K562 (cell line): Measurements from ENCODE around the gene CDC42SE2. TPM values are rescaled to one million over a fixed set of nuclear protein-coding genes. Genes with fewer than 3 reads are reported as not detected.

Experiments used
- ATAC-seq: fragments of 200-7000 bp; cut with Tn5 transposase; 3 replicates; pipeline ENCODE4 v1.9.1; 2020; ENCODE audit warnings: moderate library complexity
- BruUV-seq: library from RNA; stranded (reverse); fragments of 400-500 nt; replicated peaks from 2 replicates; lab custom pipeline; 2021; lab: Mats Ljungman, UMichigan
- CTCF ChIA-PET: fragments of 300-600 bp; formaldehyde crosslinking; extraction: SDS; loops from one replicate; lab custom pipeline; 2021; ENCODE audit warnings: low intra/inter-chr PET ratio; lab: Yijun Ruan, JAX
- POLR2A ChIA-PET: fragments of 300-600, 350-650 bp; sonication (Branson Sonifier 250); formaldehyde crosslinking; extraction: SDS; loops from one replicate; lab custom pipeline; 2021; ENCODE audit warnings: antibody characterized with exemption, inconsistent platforms; lab: Yijun Ruan, JAX
- DNase-seq, 4 experiments: peaks; one replicate each; pipeline versions ENCODE4 v3.0.0 to v3.0.0-alpha.2; 2011 to 2018; ENCODE audit warnings: low spot score in 3 of 4, mixed read lengths in 3 of 4; ENCODE audit errors: extremely low read depth in 1 of 4
- FAIRE-seq: peaks from 2 replicates; lab custom pipeline; 2011; peaks lifted over from hg19 to GRCh38; lab: Jason Lieb, UNC
- H2AFZ ChIP-seq: 2 replicates; pipeline ENCODE4 v1.6.0; 2011; ENCODE audit warnings: low read depth, low read length, control low read depth, inconsistent platforms
- H3K27ac ChIP-seq: fragments of 200-600 bp; 3 replicates; pipeline ENCODE4 v1.8.0; 2011; ENCODE audit warnings: low read depth, mild to moderate bottlenecking, control low read depth, inconsistent platforms, low read length, moderate library complexity, mixed read lengths; ENCODE audit errors: extremely low read depth
- H3K27me3 ChIP-seq, 2 experiments: fragments of 300-600 bp in 1 of 2; 2 replicates in 1 of 2; 3 replicates in 1 of 2; pipeline versions ENCODE4 v1.6.0 to v1.8.0; 2011; ENCODE audit warnings: inconsistent platforms in 2 of 2, low read length in 2 of 2, mild to moderate bottlenecking in 1 of 2, mixed read lengths in 1 of 2, moderate library complexity in 1 of 2; ENCODE audit not compliant: control insufficient read depth in 2 of 2, insufficient read depth in 2 of 2
- H3K36me3 ChIP-seq: fragments of 300-600 bp; 3 replicates; pipeline ENCODE4 v1.8.0; 2011; ENCODE audit warnings: mild to moderate bottlenecking, low read length, inconsistent platforms; ENCODE audit not compliant: control insufficient read depth, insufficient read depth
- H3K4me1 ChIP-seq, 2 experiments: fragments of 200-600 bp in 1 of 2; replicated peaks in 1 of 2; 2 replicates in 1 of 2; 3 replicates in 1 of 2; pipeline versions ENCODE4 v1.5.1 to v1.8.0; 2011; ENCODE audit warnings: inconsistent platforms in 2 of 2, low read length in 2 of 2, mild to moderate bottlenecking in 1 of 2, mixed read lengths in 1 of 2, moderate library complexity in 1 of 2; ENCODE audit not compliant: control insufficient read depth in 2 of 2, insufficient read depth in 2 of 2
- H3K4me2 ChIP-seq: 2 replicates; pipeline ENCODE4 v1.6.1; 2011; ENCODE audit warnings: low read length, control low read depth, inconsistent platforms, mixed read lengths; ENCODE audit not compliant: insufficient read depth
- H3K4me3 ChIP-seq: fragments of 200-600 bp; sonication (generic), shearing (Covaris generic); 2 replicates; pipeline ENCODE4 v1.5.1; 2016; ENCODE audit warnings: control low read depth, inconsistent platforms
- H3K79me2 ChIP-seq: fragments of 200-600 bp; 3 replicates; pipeline ENCODE4 v1.8.0; 2011; ENCODE audit warnings: low read length, inconsistent platforms; ENCODE audit not compliant: control insufficient read depth, insufficient read depth
- H3K9ac ChIP-seq, 2 experiments: 2 replicates each; pipeline versions ENCODE4 v1.6.0 to v1.6.1; 2011; ENCODE audit warnings: low read depth in 2 of 2, low read length in 2 of 2, control low read depth in 1 of 2, inconsistent platforms in 1 of 2, mild to moderate bottlenecking in 1 of 2, mixed read lengths in 1 of 2; ENCODE audit not compliant: insufficient read depth in 1 of 2
- H3K9me1 ChIP-seq: one replicate; pipeline ENCODE4 v1.6.0; 2011; ENCODE audit warnings: inconsistent platforms, mild to moderate bottlenecking, low read length, moderate library complexity; ENCODE audit not compliant: control insufficient read depth, insufficient read depth
- H3K9me3 ChIP-seq: replicated peaks from 2 replicates; pipeline ENCODE4 v1.5.1; 2011; ENCODE audit warnings: low read depth, low read length, inconsistent platforms; ENCODE audit not compliant: control insufficient read depth, insufficient read depth
- H4K20me1 ChIP-seq: replicated peaks from 2 replicates; pipeline ENCODE4 v1.6.1; 2011; ENCODE audit warnings: low read length, inconsistent platforms, mixed read lengths; ENCODE audit not compliant: control insufficient read depth, insufficient read depth
- BCLAF1 ChIP-seq, 2 experiments: fragments of 450-650 bp in 1 of 2; IDR thresholded peaks; 2 replicates each; pipeline ENCODE4 v1.6.1; 2011 to 2017; ENCODE audit warnings: low read depth in 2 of 2, antibody characterized with exemption in 1 of 2, borderline replicate concordance in 1 of 2, low read length in 1 of 2, mild to moderate bottlenecking in 1 of 2, mixed read lengths in 1 of 2; ENCODE audit not compliant: control insufficient read depth in 1 of 2
- KLF6 ChIP-seq: fragments of 250-450 bp; sonication (Bioruptor Pico); IDR thresholded peaks from 2 replicates; pipeline ENCODE4 v1.4.0; 2020; ENCODE audit warnings: mild to moderate bottlenecking, moderate library complexity, borderline replicate concordance
- NFIX ChIP-seq: fragments of 250-450 bp; sonication (Bioruptor Pico); IDR thresholded peaks from 2 replicates; pipeline ENCODE4 v1.4.0; 2020; ENCODE audit warnings: low read depth, mild to moderate bottlenecking, moderate library complexity
- RAD21 ChIP-seq, 2 experiments: fragments of 250-450 bp in 1 of 2; fragments of 450-650 bp in 1 of 2; sonication (Bioruptor Pico) in 1 of 2; formaldehyde crosslinking in 1 of 2; IDR thresholded peaks in 1 of 2; conservative IDR thresholded peaks in 1 of 2; 2 replicates each; pipeline versions ENCODE4 v1.4.0 to v1.8.0; 2020 to 2022; ENCODE audit warnings: mild to moderate bottlenecking in 2 of 2, moderate library complexity in 1 of 2
- WGBS: fragments of 100-300 bp; shearing (Covaris generic); methylation state at CpG from one replicate; pipeline ENCODE4 v1.1.6; 2016; ENCODE audit warnings: low coverage, mixed read lengths; ENCODE audit not compliant: insufficient coverage; ENCODE audit errors: missing lambda C conversion rate; 5-methylcytosine and 5-hydroxymethylcytosine counted together
- in situ Hi-C: fragments of 300-500 bp; cut with MboI; formaldehyde crosslinking; loops from 4 replicates; pipeline ENCODE4 v1.15.0; 2018; ENCODE audit warnings: inconsistent platforms, mixed read lengths
- intact Hi-C: fragments of 100-400 bp; cut with micrococcal nuclease; formaldehyde crosslinking; loops from 2 replicates; pipeline ENCODE4 v1.14.2; 2022
- polyA plus RNA-seq, 8 experiments: library from polyadenylated mRNA; depleted of rRNA in 4 of 8; stranded (reverse) in 5 of 8; unstranded in 3 of 8; fragments of >200 nt; fragmentation: Nextera tagmentation in 2 of 8; fragmentation: Illumina TruSeq in 1 of 8; extraction: Ambion mirVana in 2 of 8; extraction: Trizol in 1 of 8; gene quantifications; 2 replicates each; pipeline versions ENCODE4 v1.2.1 to v1.2.3, GENCODE V29; 2011 to 2014; ENCODE audit warnings: inconsistent platforms in 1 of 8, missing spikeins in 1 of 8
- total RNA-seq, 7 experiments: library from RNA; depleted of rRNA in 6 of 7; stranded (reverse); fragments of >200 nt in 6 of 7; fragmentation: Illumina TruSeq in 2 of 7; extraction: Trizol in 2 of 7; gene quantifications; 2 replicates each; pipeline versions ENCODE4 v1.2.1 to v1.2.3, GENCODE V29; 2011 to 2021; ENCODE audit warnings: low replicate concordance in 1 of 7
- TF ChIP-seq, protein P1 (sequence below): fragments of 200-400 bp; formaldehyde crosslinking; IDR thresholded peaks from 2 replicates; pipeline ENCODE4 v1.6.1; 2017; ENCODE audit warnings: mild to moderate bottlenecking, low read depth, low read length, moderate library complexity

CDC42SE2 gene
- total and polyA plus RNA-seq, 9 of the 15 experiments (the other 6 are each of a cell fraction or from before 2014, with no cell fraction given): 24.8 to 44.3 (median 32.7) TPM

DNA sequence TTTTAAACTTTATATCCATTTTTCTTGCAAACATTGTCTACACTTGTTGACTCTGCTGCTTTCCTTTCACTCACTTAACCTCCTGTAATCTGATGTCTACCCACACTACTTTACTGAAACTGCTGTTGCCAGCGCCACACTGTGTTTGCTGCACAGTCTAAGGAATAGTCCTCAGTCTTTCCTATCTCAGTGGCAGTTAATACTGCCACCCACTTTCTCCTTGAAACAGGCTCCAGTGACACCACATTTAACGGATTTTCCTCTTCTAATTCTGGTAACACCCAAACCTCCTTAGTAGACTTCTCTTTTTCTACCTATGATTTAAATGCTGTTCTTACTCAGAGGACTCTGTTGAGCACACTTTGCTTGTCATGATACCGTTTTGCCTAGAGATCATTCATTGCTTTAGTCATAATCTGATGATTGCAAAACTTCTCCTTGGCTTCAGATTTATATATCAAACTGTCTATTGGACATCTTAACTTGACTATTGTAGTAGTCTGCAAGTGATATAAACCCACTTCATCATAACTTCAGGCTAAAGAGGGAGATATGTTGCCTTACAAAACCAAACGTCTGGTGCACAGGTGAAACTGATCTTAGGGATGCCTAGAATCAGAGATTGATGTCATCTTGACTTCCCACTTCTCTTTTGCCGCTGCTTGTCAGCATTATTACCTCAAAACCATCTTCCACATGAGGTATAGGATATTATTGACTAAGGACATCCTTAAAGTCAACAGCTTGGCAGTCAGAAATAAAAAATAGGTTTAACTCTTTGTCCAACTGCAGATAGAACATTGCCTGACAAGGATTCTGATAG is 94.1 kb downstream of the CDC42SE2 start:
- Histone ChIP-seq H4K20me1 (no peaks in the 10 kb centered on the region), H3K4me3 (no peak overlapping the region), H3K27ac (no peak overlapping the region), H3K9me3 (no peaks in the 10 kb centered on the region), H3K27me3 (no peaks in the 10 kb centered on the region), H3K4me2 (no peak overlapping the region), H2AFZ (no peak overlapping the region), H3K9me1 (no peaks in the 10 kb centered on the region), H3K36me3 (peaks cover 22% of the 10 kb centered on the region), H3K9ac (no peak overlapping the region), H3K79me2 (peaks cover 30% of the 10 kb centered on the region; the same call in 2 of the 3 replicates), H3K4me1 (no peaks in the 10 kb centered on the region)
- BruUV-seq: no TSS peak
- 59% methylated on average over 5 of the region's 5 CpGs for WGBS
- no peak for DNase-seq
- no peak for FAIRE-seq
- POLR2A ChIA-PET: no interaction called here
- intact Hi-C loops (no loop called here), in situ Hi-C loops (no loop called here)
- ATAC-seq: peak; percentile 59; the same call in 2 of the 3 replicates
- CTCF ChIA-PET: no interaction called here
- no peak for TF ChIP-seq BCLAF1 (IDR thresholded peaks at IDR 0.05; ENCODE audit: borderline replicate concordance in 1 of 2, control insufficient read depth in 1 of 2, low read depth in 2 of 2, low read length in 1 of 2)
- TF ChIP-seq, protein P1, sequence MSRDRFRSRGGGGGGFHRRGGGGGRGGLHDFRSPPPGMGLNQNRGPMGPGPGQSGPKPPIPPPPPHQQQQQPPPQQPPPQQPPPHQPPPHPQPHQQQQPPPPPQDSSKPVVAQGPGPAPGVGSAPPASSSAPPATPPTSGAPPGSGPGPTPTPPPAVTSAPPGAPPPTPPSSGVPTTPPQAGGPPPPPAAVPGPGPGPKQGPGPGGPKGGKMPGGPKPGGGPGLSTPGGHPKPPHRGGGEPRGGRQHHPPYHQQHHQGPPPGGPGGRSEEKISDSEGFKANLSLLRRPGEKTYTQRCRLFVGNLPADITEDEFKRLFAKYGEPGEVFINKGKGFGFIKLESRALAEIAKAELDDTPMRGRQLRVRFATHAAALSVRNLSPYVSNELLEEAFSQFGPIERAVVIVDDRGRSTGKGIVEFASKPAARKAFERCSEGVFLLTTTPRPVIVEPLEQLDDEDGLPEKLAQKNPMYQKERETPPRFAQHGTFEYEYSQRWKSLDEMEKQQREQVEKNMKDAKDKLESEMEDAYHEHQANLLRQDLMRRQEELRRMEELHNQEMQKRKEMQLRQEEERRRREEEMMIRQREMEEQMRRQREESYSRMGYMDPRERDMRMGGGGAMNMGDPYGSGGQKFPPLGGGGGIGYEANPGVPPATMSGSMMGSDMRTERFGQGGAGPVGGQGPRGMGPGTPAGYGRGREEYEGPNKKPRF: no peak
- no peak for TF ChIP-seq KLF6
- TF ChIP-seq RAD21 (CRISPR knock-in tag; conservative IDR thresholded peaks at IDR 0.05 in 1 of 2, IDR thresholded peaks at IDR 0.05 in 1 of 2): peak in 1 of 2 experiments; percentile 24; a peak in 1 of 4 replicates
- TF ChIP-seq NFIX: no peak; the same call in 1 of the 2 replicates
